C4-2B (cell line): Measurements from ENCODE around the gene TMEM234.

Experiments used
- H3K27ac ChIP-seq: fragments of 450-650 bp; 2 replicates; pipeline ENCODE4 v1.5.1; 2017
- ZFX ChIP-seq: fragments of 450-650 bp; IDR thresholded peaks from 2 replicates; pipeline ENCODE4 v1.6.1; 2017
- TF ChIP-seq, protein P1 (sequence below): fragments of 450-650 bp; conservative IDR thresholded peaks from 2 replicates; pipeline ENCODE4 v1.5.1; 2017; ENCODE audit warnings: mild to moderate bottlenecking

Gene TMEM234

DNA sequence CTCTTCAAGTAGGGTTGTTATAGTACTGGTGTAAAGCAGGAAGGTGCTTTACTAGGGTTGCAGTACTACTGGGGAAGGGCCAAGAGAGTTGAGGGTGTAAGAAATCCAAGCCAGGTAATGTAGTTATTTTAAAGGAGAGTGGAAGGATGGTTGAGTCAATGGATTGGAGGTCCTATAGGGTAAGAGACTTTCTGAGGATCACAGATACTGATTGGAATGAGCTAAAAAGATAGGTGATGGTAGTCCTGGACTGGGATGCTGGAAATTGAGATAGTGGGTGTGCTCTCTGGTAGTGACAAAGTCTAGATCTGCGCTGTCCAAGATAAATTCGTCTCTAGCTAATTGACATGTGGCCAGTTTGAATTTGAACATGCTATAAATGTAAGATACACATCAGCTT lies 35.7 kb downstream of the TMEM234 start:
- TF ChIP-seq, protein P1, sequence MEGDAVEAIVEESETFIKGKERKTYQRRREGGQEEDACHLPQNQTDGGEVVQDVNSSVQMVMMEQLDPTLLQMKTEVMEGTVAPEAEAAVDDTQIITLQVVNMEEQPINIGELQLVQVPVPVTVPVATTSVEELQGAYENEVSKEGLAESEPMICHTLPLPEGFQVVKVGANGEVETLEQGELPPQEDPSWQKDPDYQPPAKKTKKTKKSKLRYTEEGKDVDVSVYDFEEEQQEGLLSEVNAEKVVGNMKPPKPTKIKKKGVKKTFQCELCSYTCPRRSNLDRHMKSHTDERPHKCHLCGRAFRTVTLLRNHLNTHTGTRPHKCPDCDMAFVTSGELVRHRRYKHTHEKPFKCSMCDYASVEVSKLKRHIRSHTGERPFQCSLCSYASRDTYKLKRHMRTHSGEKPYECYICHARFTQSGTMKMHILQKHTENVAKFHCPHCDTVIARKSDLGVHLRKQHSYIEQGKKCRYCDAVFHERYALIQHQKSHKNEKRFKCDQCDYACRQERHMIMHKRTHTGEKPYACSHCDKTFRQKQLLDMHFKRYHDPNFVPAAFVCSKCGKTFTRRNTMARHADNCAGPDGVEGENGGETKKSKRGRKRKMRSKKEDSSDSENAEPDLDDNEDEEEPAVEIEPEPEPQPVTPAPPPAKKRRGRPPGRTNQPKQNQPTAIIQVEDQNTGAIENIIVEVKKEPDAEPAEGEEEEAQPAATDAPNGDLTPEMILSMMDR = no peak
- TF ChIP-seq ZFX = no peak
- no peak overlapping the region for H3K27ac ChIP-seq

DNA sequence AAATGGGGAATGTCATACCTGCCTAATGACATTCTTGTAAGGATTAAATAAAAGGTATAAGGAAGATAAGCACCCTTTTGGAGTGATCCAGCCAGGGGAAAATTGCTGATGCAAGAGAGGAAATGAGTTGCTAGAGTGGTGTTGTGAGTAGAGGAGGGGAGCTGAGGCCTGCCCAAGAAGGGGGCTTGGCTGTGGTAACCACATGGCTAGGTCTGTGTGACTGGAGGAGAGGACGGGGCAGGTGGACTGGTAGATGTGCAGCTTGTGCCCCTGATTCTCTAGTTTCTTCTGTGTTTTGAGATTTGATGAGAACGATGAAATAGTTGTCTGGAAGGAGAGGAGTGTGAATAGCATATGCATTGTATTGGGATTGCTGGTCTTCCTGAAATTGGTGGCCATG lies 36.1 kb downstream of the TMEM234 start:
- H3K27ac ChIP-seq = no peak overlapping the region
- no peak for TF ChIP-seq ZFX
- TF ChIP-seq, protein P1 = no peak

DNA sequence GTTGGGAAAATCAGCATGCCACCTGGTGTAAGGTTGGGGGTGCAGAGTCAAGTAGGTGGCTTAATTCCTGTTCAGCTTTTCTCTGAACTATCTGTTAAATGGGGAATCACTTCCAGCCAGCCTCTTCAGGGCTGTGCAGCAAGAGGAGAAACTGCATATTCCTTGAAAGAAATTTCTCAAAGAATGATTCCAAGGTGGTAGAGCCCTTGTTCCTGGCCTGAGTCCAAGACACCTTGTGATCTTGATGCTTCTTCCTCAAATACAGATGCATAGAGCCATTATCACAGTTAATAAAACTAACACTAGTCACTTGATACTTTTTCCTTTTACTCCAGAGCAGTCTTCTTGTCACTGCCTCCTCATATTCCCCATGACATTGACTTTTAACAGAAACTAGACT lies 37.5 kb downstream of the TMEM234 start:
- no peak overlapping the region for H3K27ac ChIP-seq
- TF ChIP-seq, protein P1 = no peak
- no peak for TF ChIP-seq ZFX

DNA sequence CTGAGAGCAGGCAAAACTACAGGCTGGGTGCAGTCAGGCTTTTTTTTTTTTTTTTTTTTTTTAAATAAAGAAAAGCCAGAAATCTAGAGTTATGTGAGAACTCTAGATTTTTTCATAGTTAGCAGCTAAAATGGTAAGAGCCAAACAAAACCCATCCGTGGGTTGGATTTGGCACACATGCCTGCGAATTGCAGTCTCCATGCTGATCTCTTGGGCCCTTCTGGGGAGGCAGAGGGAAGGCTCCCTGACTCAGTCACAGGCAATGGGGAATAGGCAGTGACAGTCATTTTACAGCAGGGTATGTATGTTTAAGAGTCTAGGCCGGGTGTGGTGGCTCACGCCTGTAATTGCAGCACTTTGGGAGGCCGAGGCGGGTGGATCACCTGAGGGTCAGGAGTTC lies 40.1 kb downstream of the TMEM234 start:
- TF ChIP-seq, protein P1 = no peak
- no peak for TF ChIP-seq ZFX
- H3K27ac ChIP-seq = no peak overlapping the region

DNA sequence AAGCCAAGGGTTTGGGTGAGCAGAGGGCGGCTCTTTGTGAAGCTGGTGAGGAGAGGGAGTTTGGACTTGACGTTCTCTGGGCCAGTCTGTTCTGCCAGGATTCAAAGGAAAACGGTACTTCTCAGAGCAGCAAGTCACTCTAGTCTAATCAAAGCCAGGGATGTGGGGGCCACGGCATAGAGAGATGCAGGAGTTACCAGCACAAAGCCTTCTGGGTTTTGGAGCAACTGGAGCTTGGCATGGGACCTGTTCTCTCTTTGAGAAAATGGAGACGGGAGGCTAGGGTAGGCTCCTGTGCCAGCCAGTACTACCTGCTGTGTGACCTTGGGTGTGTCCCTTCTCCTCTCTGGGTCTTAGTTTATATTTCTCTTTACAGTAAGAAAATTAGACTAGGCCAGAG lies 40.6 kb downstream of the TMEM234 start:
- TF ChIP-seq, protein P1 = no peak
- no peak for TF ChIP-seq ZFX
- no peak overlapping the region; the same call in 1 of the 2 replicates for H3K27ac ChIP-seq

DNA sequence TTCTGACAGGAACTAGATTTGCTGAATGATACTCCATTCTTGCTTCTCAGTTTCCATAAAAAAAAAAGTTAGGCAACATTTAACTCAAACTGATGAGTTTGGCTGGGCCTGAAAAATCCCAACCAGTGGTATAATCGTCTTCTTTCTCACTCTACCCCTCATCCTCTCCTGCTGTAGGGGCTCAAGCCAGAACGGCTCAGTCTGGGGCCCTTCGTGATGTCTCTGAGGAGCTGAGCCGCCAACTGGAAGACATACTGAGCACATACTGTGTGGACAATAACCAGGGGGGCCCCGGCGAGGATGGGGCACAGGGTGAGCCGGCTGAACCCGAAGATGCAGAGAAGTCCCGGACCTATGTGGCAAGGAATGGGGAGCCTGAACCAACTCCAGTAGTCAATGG lies 41.1 kb downstream of the TMEM234 start:
- no peak for TF ChIP-seq ZFX
- TF ChIP-seq, protein P1 = no peak
- H3K27ac ChIP-seq = peak overlapping the region; percentile 94; the same call in 1 of the 2 replicates

DNA sequence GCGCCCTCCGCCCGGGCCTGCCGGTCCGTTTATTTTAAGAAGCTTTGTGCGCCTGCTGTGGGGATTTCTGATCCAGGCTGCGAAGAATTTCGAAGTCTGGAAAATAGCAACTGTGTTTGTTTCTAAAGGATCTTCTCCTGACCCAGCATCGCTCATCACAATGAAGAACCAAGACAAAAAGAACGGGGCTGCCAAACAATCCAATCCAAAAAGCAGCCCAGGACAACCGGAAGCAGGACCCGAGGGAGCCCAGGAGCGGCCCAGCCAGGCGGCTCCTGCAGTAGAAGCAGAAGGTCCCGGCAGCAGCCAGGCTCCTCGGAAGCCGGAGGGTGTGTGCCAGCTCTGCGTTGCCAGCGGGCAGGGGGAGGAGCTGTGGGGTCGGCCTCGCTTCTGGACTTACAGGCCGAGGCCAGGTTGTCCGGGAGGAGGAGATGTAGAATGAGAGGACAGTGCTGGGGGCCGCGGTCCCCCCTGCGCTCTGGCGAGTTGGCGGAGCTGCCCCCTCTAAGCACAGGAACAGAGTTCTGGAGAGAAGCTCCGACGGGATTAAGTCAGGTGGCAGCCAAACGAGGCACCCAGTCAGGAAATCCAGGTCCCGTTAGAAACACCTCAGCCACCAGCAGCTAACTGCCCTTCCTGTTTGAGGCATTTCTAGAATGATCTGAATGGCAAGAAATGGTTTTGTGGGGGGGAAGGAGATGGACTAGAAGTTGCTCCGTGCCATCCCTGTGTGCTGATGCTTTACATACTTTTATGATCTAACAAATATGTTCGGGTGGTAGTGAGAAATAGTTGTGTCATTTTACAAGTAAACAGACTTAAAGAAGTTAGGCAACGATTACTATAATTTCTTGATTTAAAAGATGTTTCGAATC lies 41.7 kb downstream of the TMEM234 start:
- peak overlapping the region; percentile 94 for H3K27ac ChIP-seq
- TF ChIP-seq ZFX = no peak
- TF ChIP-seq, protein P1 = no peak
